Activated T-cell treated with anti-CD3 and anti-CD28 coated beads for 4 hours (primary cell): ENCODE results near the gene MED1.

Experiments
- DNase-seq: peaks from one replicate; pipeline ENCODE4 v3.0.0-alpha.2; 2020

MED1 gene

DNA sequence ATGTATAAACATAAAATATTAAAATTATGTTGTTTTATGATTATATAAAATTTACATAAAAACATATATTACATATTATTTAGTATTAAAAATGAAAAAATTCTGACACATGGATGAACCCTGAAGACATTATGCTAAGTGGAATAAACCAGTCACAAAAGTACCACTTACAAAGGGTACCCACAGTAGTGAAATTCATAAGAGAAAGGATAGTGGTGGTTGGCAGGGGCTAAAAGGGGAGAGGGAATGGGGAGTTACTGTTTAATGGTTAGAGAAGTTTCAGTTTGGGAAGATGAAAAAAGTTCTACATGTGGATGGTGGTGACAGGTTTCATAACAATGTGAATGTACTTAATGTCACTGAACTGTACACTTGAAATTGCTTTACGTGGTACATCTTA, 91.1 kb downstream of the MED1 start:
- no peak for DNase-seq

DNA sequence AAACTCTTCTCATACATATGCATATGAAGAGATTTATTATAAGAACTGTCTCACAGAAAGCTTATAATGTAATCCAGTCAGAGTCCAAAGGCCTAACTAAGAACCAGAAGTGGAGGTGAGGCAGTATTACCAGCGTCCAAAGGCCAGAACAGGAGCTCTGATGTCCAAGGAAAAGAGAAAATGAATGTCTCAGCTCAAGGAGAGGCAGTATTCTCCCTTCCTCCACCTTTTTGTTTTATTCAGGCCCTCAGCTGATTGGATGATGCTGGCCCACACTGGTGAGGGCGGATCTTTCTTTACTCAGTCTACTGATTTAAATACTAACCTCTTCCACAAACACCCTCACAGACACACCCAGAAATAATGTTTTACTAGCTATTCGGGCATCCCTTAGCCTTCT, 93.1 kb downstream of the MED1 start:
- DNase-seq: no peak

- no peak for DNase-seq
Observed at GRCh38 chr17:39357488-39357887, 93.6 kb downstream of the MED1 start.
